ENCODE measurements around the gene LYPD1.

GRCh38 chr2:132597831-132598230 is 72.2 kb downstream of the LYPD1 start:
- TF ChIP-seq CTCF (IDR thresholded peaks at IDR 0.05) (no peak), POLR2A (IDR thresholded peaks at IDR 0.05) (no peak)

Measured in right lobe of liver (tissue), 4 donors.